Measurements from ENCODE around the gene DOK6. TPM values are rescaled to one million over a fixed set of nuclear protein-coding genes. Genes with fewer than 3 reads are reported as not detected.

DOK6 gene
- total RNA-seq, 6 donors from 2014 or later: 0.89 to 6.1 (median 1.9) TPM

DNA sequence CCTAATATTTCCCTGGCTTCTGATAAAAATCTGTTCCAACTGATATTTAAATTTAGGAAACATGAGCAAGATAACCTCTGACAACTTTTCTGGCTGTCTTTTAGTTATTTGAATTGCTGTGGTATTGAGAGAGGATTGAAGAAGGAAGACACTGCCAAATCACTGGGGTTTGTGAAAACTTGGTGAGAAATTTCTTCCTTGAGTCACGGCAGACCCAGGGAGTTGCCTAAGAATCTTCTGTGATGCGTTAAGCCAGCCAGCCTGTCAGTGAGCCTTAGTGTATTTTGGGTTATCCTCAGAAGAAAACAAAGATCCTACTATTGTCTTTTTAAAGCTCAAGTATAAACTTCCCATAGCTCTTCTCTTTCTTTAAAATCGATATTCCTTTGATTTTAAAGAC lies 17.5 kb upstream of the DOK6 start:
- no peak for DNase-seq
- Histone ChIP-seq H3K27me3 (no peaks in the 10 kb centered on the region), H3K27ac (no peak overlapping the region), H3K4me3 (no peak overlapping the region), H3K36me3 (no peaks in the 10 kb centered on the region), H3K4me1 (no peaks in the 10 kb centered on the region), H3K9me3 (no peaks in the 10 kb centered on the region)
- no peak for TF ChIP-seq POLR2A (IDR thresholded peaks at IDR 0.05)
- TF ChIP-seq POLR2AphosphoS5 (IDR thresholded peaks at IDR 0.05): no peak
- TF ChIP-seq EP300 (IDR thresholded peaks at IDR 0.05): no peak
- TF ChIP-seq, protein P1, sequence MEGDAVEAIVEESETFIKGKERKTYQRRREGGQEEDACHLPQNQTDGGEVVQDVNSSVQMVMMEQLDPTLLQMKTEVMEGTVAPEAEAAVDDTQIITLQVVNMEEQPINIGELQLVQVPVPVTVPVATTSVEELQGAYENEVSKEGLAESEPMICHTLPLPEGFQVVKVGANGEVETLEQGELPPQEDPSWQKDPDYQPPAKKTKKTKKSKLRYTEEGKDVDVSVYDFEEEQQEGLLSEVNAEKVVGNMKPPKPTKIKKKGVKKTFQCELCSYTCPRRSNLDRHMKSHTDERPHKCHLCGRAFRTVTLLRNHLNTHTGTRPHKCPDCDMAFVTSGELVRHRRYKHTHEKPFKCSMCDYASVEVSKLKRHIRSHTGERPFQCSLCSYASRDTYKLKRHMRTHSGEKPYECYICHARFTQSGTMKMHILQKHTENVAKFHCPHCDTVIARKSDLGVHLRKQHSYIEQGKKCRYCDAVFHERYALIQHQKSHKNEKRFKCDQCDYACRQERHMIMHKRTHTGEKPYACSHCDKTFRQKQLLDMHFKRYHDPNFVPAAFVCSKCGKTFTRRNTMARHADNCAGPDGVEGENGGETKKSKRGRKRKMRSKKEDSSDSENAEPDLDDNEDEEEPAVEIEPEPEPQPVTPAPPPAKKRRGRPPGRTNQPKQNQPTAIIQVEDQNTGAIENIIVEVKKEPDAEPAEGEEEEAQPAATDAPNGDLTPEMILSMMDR (IDR thresholded peaks at IDR 0.05): no peak
- WGBS, 2 donors: 61 to 62% methylated on average over 3 of the region's 3 CpGs
- no peak for ATAC-seq (ENCODE audit: low FRiP score in 2 of 2)

DNA sequence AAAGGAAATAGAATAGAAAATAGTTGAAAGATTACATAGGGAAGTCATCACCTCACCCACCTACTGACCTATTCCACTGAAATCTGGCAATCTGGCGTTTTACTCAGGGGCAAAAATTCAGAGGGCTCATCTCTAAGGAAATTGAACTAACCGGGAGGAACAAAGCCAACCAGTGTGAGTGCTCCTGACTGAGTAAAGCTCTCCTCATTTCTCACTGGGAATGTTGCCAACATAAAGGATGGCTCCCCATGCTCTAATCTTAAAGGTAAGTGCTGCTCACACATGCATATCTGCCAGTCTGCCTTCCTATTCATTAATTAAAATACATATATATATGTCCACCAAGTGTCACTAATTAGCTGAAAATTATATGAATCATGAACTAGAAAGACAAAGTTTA lies 13.5 kb upstream of the DOK6 start:
- H3K4me3 ChIP-seq: no peak overlapping the region
- no peaks in the 10 kb centered on the region for H3K36me3 ChIP-seq
- H3K4me1 ChIP-seq: no peaks in the 10 kb centered on the region
- H3K9me3 ChIP-seq: no peaks in the 10 kb centered on the region
- no peak for TF ChIP-seq POLR2A (IDR thresholded peaks at IDR 0.05)
- TF ChIP-seq, protein P1 (IDR thresholded peaks at IDR 0.05): no peak
- TF ChIP-seq EP300 (IDR thresholded peaks at IDR 0.05): no peak
- no peak for TF ChIP-seq POLR2AphosphoS5 (IDR thresholded peaks at IDR 0.05)
- DNase-seq (no peak), ATAC-seq (ENCODE audit: low FRiP score in 2 of 2) (no peak)
- H3K27ac ChIP-seq: no peak overlapping the region
- WGBS, 2 donors: 34 to 59% methylated on average over 2 of the region's 2 CpGs
- H3K27me3 ChIP-seq: no peaks in the 10 kb centered on the region

DNA sequence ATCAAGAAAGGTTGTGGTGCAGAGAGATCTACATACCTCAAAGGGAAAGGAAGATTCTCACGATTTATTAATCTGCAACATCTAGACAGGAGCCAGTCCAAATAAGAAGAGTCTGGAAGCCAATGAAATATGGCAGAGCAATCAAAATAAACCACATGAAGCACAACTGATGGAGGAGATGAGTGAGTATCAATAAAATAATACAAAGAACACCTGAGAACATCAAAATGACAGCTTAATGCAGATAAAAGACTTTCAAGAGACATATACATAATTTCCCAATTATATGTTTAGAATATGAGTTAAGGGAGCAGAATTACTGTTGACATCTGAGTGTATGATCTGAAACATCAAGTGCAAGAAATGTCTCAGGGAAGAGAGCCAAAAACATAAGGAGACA lies 12.5 kb upstream of the DOK6 start:
- DNase-seq: no peak
- no peak for ATAC-seq (ENCODE audit: low FRiP score in 2 of 2)
- Histone ChIP-seq H3K36me3 (no peaks in the 10 kb centered on the region), H3K4me3 (no peak overlapping the region), H3K27me3 (no peaks in the 10 kb centered on the region), H3K9me3 (no peaks in the 10 kb centered on the region), H3K4me1 (no peaks in the 10 kb centered on the region), H3K27ac (no peak overlapping the region)
- TF ChIP-seq POLR2AphosphoS5 (IDR thresholded peaks at IDR 0.05): no peak
- 91 to 94% methylated on average over 1 of the region's 1 CpG for WGBS, 2 donors

DNA sequence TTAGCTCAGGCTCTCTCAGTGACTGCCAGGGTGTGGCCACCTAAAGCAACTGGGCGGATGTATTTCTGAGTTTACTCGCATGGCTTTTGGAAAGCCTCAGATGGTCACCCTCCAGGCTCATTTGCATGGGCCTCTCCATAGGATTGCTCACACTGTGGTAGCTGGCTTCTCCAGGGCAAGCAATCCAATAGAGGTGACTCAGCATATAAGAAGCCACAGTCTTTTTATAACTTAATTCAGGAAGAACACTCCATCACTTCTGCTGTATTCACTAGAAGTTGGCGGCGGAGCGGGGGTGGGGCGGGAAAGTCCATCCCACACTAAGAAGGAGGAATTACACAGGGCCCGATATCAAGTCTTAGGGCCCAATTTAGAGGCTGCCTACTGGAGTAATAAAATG lies 3.6 kb upstream of the DOK6 start:
- TF ChIP-seq POLR2A (IDR thresholded peaks at IDR 0.05): no peak
- TF ChIP-seq, protein P1 (IDR thresholded peaks at IDR 0.05): no peak
- no peak for TF ChIP-seq EP300 (IDR thresholded peaks at IDR 0.05)
- TF ChIP-seq POLR2AphosphoS5 (IDR thresholded peaks at IDR 0.05): no peak
- Histone ChIP-seq H3K4me3 (no peak overlapping the region), H3K4me1 (peaks cover 0 to 19% (median 9%) of the 10 kb centered on the region in 4 donors), H3K36me3 (no peaks in the 10 kb centered on the region), H3K9me3 (no peaks in the 10 kb centered on the region), H3K27ac (no peak overlapping the region), H3K27me3 (peaks cover 0 to 14% (median 5%) of the 10 kb centered on the region in 4 donors)
- WGBS, 2 donors: 94 to 97% methylated on average over 7 of the region's 7 CpGs
- DNase-seq: peak in 1 of 2 donors; percentile 35
- ATAC-seq (ENCODE audit: low FRiP score in 2 of 2): no peak

DNA sequence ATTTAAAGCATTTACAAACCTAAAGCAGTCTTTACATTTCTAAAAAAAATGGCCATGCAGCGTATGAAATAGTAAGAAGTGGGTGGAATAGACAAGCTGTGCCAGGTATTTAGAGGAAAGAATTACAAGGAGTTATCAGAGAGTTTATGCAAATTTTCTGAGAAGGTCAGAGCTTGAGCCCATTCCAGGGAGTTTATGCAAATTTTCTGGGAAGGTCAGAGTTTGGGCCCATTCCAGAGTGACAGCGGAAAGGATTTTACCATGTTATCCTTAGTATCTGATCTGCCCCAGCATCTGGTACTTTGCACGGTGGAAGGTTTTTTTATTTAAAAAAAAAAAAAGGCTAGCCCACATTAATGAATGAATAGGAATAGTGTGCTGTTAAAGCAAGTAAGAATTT lies 1.4 kb upstream of the DOK6 start:
- no peak for DNase-seq
- 68% methylated on average over 3 of the region's 3 CpGs for WGBS, 2 donors

More for the DNA sequence above, 1.4 kb upstream of the DOK6 start:
- Histone ChIP-seq H3K36me3 (no peaks in the 10 kb centered on the region), H3K27ac (no peak overlapping the region), H3K4me1 (peaks cover 0 to 26% (median 9%) of the 10 kb centered on the region in 4 donors), H3K9me3 (no peaks in the 10 kb centered on the region), H3K4me3 (no peak overlapping the region), H3K27me3 (peaks cover 0 to 18% (median 6%) of the 10 kb centered on the region in 4 donors)
- no peak for ATAC-seq (ENCODE audit: low FRiP score in 2 of 2)
- no peak for TF ChIP-seq POLR2A (IDR thresholded peaks at IDR 0.05)
- TF ChIP-seq POLR2AphosphoS5 (IDR thresholded peaks at IDR 0.05): no peak
- TF ChIP-seq EP300 (IDR thresholded peaks at IDR 0.05): no peak
- TF ChIP-seq, protein P1 (IDR thresholded peaks at IDR 0.05): no peak
